HG03469 (cell line): ENCODE results near the gene TREH.

Experiments
- ATAC-seq: cut with Tn5 transposase; IDR thresholded peaks from one replicate; pipeline ENCODE4 v1.9.1; 2021; ENCODE audit warnings: mild to moderate bottlenecking, moderate library complexity, moderate number of reproducible peaks; ENCODE audit not compliant: unreplicated experiment

TREH gene

GRCh38 chr11:118632577-118633318, 46.7 kb downstream of the TREH start:
- no peak for ATAC-seq

GRCh38 chr11:118631142-118631909, 48.1 kb downstream of the TREH start:
- no peak for ATAC-seq

GRCh38 chr11:118629761-118630661, 49.4 kb downstream of the TREH start:
- no peak for ATAC-seq

- ATAC-seq: no peak
These were observed 50.4 kb downstream of the TREH start for GRCh38 chr11:118628861-118629549.

- no peak for ATAC-seq
These were observed 51.0 kb downstream of the TREH start for GRCh38 chr11:118628432-118628831.

GRCh38 chr11:118628031-118628430, 51.4 kb downstream of the TREH start:
- ATAC-seq: no peak

- no peak for ATAC-seq
These were observed 51.9 kb downstream of the TREH start for GRCh38 chr11:118627566-118627965.

GRCh38 chr11:118625976-118626375, 53.5 kb downstream of the TREH start:
- ATAC-seq: no peak

GRCh38 chr11:118625036-118625690, 54.3 kb downstream of the TREH start:
- no peak for ATAC-seq

GRCh38 chr11:118623269-118623655, 56.2 kb downstream of the TREH start:
- ATAC-seq: no peak

- ATAC-seq: no peak
These were observed 56.8 kb downstream of the TREH start for GRCh38 chr11:118622376-118623268.

- ATAC-seq: no peak
These were observed 57.6 kb downstream of the TREH start for GRCh38 chr11:118621784-118622375.

GRCh38 chr11:118621071-118621783, 58.2 kb downstream of the TREH start:
- no peak for ATAC-seq

GRCh38 chr11:118620529-118621070, 58.9 kb downstream of the TREH start:
- ATAC-seq: no peak

GRCh38 chr11:118619444-118620197, 59.8 kb downstream of the TREH start:
- ATAC-seq: no peak

GRCh38 chr11:118618991-118619375, 60.5 kb downstream of the TREH start:
- ATAC-seq: no peak
